GM23338 (cell line): ENCODE data around the gene TMEM62. TPM values are rescaled to one million over a fixed set of nuclear protein-coding genes. Genes with fewer than 3 reads are reported as not detected.

Source experiments
- ATAC-seq: fragments of 200-7000 bp; cut with Tn5 transposase; 3 replicates; pipeline ENCODE4 v1.9.1; 2020
- DNase-seq: peaks from one replicate; pipeline ENCODE4 v3.0.0-alpha.2; 2015; ENCODE audit warnings: low spot score
- H2AFZ ChIP-seq: fragments of 200-600 bp; sonication (generic); 2 replicates; pipeline ENCODE4 v1.8.0; 2016; ENCODE audit warnings: antibody characterized with exemption, mild to moderate bottlenecking, moderate library complexity
- H3F3A ChIP-seq: fragments of 200-600 bp; sonication (generic); replicated peaks from 2 replicates; pipeline ENCODE4 v1.8.0; 2017; ENCODE audit warnings: antibody characterized with exemption, mixed run types, low read depth
- H3K27ac ChIP-seq: fragments of 200-600 bp; sonication (generic); 2 replicates; pipeline ENCODE4 v1.6.1; 2016; ENCODE audit warnings: low read depth
- H3K27me3 ChIP-seq: fragments of 200-600 bp; sonication (generic); 2 replicates; pipeline ENCODE4 v1.8.0; 2016; ENCODE audit warnings: mild to moderate bottlenecking, mixed run types, moderate library complexity; ENCODE audit not compliant: insufficient read depth
- H3K36me3 ChIP-seq: fragments of 200-600 bp; sonication (generic); 2 replicates; pipeline ENCODE4 v1.8.0; 2016; ENCODE audit warnings: mild to moderate bottlenecking; ENCODE audit not compliant: insufficient read depth
- H3K4me1 ChIP-seq: fragments of 200-600 bp; sonication (generic); 2 replicates; pipeline ENCODE4 v1.8.0; 2016; ENCODE audit warnings: mild to moderate bottlenecking, moderate library complexity; ENCODE audit not compliant: insufficient read depth
- H3K4me2 ChIP-seq: fragments of 200-600 bp; sonication (generic); 2 replicates; pipeline ENCODE4 v1.7.1; 2017; ENCODE audit warnings: mixed run types
- H3K4me3 ChIP-seq: fragments of 200-600 bp; sonication (generic); 2 replicates; pipeline ENCODE4 v1.6.1; 2016; ENCODE audit warnings: mixed run types
- H3K79me2 ChIP-seq: fragments of 200-600 bp; sonication (generic); replicated peaks from 2 replicates; pipeline ENCODE4 v1.8.0; 2017; ENCODE audit warnings: mild to moderate bottlenecking; ENCODE audit not compliant: insufficient read depth
- H3K9me2 ChIP-seq: fragments of 200-600 bp; sonication (generic); 2 replicates; pipeline ENCODE4 v1.8.0; 2017; ENCODE audit not compliant: insufficient read depth
- H4K20me1 ChIP-seq: fragments of 200-600 bp; sonication (generic); replicated peaks from 2 replicates; pipeline ENCODE4 v1.8.0; 2017; ENCODE audit warnings: mild to moderate bottlenecking; ENCODE audit not compliant: insufficient read depth
- H3K27ac Mint-ChIP-seq: 2 replicates; pipeline ENCODE4 v1.8.0; 2020; ENCODE audit warnings: inconsistent platforms, mild to moderate bottlenecking, moderate library complexity, mixed read lengths
- H3K27me3 Mint-ChIP-seq: 3 replicates; pipeline ENCODE4 v1.8.0; 2022; ENCODE audit warnings: low read depth, mild to moderate bottlenecking, moderate library complexity, mixed read lengths, inconsistent platforms; ENCODE audit not compliant: insufficient read depth, poor library complexity
- H3K36me3 Mint-ChIP-seq: 3 replicates; pipeline ENCODE4 v1.8.0; 2021; ENCODE audit warnings: low read depth, mild to moderate bottlenecking, inconsistent platforms, moderate library complexity, mixed read lengths
- H3K4me1 Mint-ChIP-seq: 3 replicates; pipeline ENCODE4 v1.8.0; 2020; ENCODE audit warnings: mild to moderate bottlenecking, inconsistent platforms, mixed read lengths
- H3K4me3 Mint-ChIP-seq: 3 replicates; pipeline ENCODE4 v1.8.0; 2021; ENCODE audit warnings: moderate library complexity, mild to moderate bottlenecking, inconsistent platforms, mixed read lengths
- H3K9me3 Mint-ChIP-seq: 3 replicates; pipeline ENCODE4 v1.8.0; 2020; ENCODE audit warnings: moderate library complexity, mild to moderate bottlenecking, inconsistent platforms, mixed read lengths
- CREB1 ChIP-seq: fragments of 250-450 bp; sonication (Bioruptor Pico); IDR thresholded peaks from 2 replicates; pipeline ENCODE4 v1.5.0; 2020; ENCODE audit warnings: low read depth, mild to moderate bottlenecking, moderate library complexity
- ETS1 ChIP-seq: IDR thresholded peaks from 2 replicates; pipeline ENCODE4 v1.6.1; 2016; ENCODE audit warnings: antibody characterized with exemption
- EZH2 ChIP-seq: fragments of 200-600 bp; sonication (generic); IDR thresholded peaks from one replicate; pipeline ENCODE4 v1.8.0; 2017; ENCODE audit warnings: antibody characterized with exemption, mild to moderate bottlenecking, low read depth; ENCODE audit not compliant: unreplicated experiment
- EZH2phosphoT487 ChIP-seq: fragments of 200-600 bp; sonication (generic); IDR thresholded peaks from one replicate; pipeline ENCODE4 v1.8.1; 2018; ENCODE audit warnings: antibody characterized with exemption; ENCODE audit not compliant: unreplicated experiment
- JUNB ChIP-seq: IDR thresholded peaks from one replicate; pipeline ENCODE4 v1.6.1; 2016; ENCODE audit warnings: antibody characterized with exemption; ENCODE audit not compliant: unreplicated experiment
- NANOG ChIP-seq: IDR thresholded peaks from 2 replicates; pipeline ENCODE4 v1.6.1; 2016; ENCODE audit warnings: antibody characterized with exemption, borderline replicate concordance
- POLR2AphosphoS5 ChIP-seq: IDR thresholded peaks from 2 replicates; pipeline ENCODE4 v1.6.1; 2016; ENCODE audit warnings: antibody characterized with exemption, low read depth
- REST ChIP-seq: IDR thresholded peaks from one replicate; pipeline ENCODE4 v1.6.1; 2018; ENCODE audit warnings: antibody characterized with exemption; ENCODE audit not compliant: unreplicated experiment
- ZNF331 ChIP-seq: fragments of 250-450 bp; sonication (Bioruptor Pico); IDR thresholded peaks from 2 replicates; pipeline ENCODE4 v1.5.0; 2020; ENCODE audit warnings: low read depth, mild to moderate bottlenecking, moderate library complexity
- polyA plus RNA-seq: library from polyadenylated mRNA; unstranded; fragments of >200 nt; fragmentation: Nextera tagmentation; extraction: Ambion mirVana; gene quantifications from 2 replicates; pipeline ENCODE4 v1.2.1, GENCODE V29; 2016
- total RNA-seq: library from RNA; depleted of rRNA; stranded (reverse); fragments of >200 nt; shearing (Covaris generic); gene quantifications from 2 replicates; pipeline ENCODE4 v1.2.3, GENCODE V29; 2014
- TF ChIP-seq, protein P1 (sequence below), 2 experiments: fragments of 200-600 bp in 1 of 2; sonication (generic) in 1 of 2; conservative IDR thresholded peaks; 2 replicates each; pipeline versions ENCODE4 v1.5.1 to v1.6.1; 2016 to 2017; ENCODE audit warnings: antibody characterized with exemption in 2 of 2, low read depth in 2 of 2, mild to moderate bottlenecking in 2 of 2, moderate library complexity in 1 of 2
- TF ChIP-seq, protein P2 (sequence below): fragments of 250-450 bp; sonication (Bioruptor Pico); IDR thresholded peaks from 2 replicates; pipeline ENCODE4 v1.5.0; 2020; ENCODE audit warnings: mild to moderate bottlenecking, moderate library complexity

The TMEM62 gene
- total and polyA plus RNA-seq, 2 experiments from 2014 or later, result 3.4 to 14.3 TPM

- TF ChIP-seq REST, result no peak
- TF ChIP-seq NANOG, result no peak
- TF ChIP-seq ETS1, result no peak
- no peak for TF ChIP-seq POLR2AphosphoS5
- no peak for TF ChIP-seq EZH2phosphoT487
- TF ChIP-seq CREB1 (CRISPR knock-in tag), result no peak
Observed at GRCh38 chr15:43189296-43189695, 55.9 kb downstream of the TMEM62 start (continued).

DNA sequence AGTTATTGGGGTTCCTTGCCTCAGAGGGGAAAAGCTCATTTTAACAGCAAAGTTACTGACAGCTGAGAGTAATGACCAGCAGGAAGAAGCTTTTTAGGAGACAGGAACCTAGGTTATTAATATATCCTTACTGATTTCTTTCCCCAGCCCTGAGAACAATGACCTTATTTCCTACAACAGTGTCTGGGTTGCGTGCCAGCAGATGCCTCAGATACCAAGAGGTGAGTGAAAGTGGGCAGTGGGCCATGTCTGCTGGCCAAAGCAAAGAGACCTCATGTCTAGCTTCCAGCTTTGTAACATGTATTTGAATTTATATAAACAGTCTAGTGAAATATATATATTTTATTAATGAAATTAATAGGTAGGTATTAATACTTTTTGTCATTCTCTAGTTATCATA lies 56.8 kb downstream of the TMEM62 start:
- ATAC-seq, result no peak
- Histone ChIP-seq H3K4me1 (peaks cover 7% of the 10 kb centered on the region), H3K4me3 (no peak overlapping the region), H3K27ac (no peak overlapping the region), H3F3A (0 out of 2 replicates have a peak, but pooled peaks cover 3% of the 10 kb centered on the region), H4K20me1 (no peaks in the 10 kb centered on the region), H3K36me3 (0 out of 2 replicates have a peak, but pooled peaks cover 6% of the 10 kb centered on the region), H3K9me2 (no peaks in the 10 kb centered on the region), H3K79me2 (no peaks in the 10 kb centered on the region), H3K4me2 (no peak overlapping the region), H2AFZ (no peak overlapping the region), H3K27me3 (no peaks in the 10 kb centered on the region)
- Mint-ChIP-seq H3K27me3 (peaks cover 4% of the 10 kb centered on the region), H3K4me1 (peaks cover 2% of the 10 kb centered on the region; the same call in 2 of the 3 replicates), H3K9me3 (no peaks in the 10 kb centered on the region), H3K27ac (no peak overlapping the region), H3K4me3 (no peak overlapping the region), H3K36me3 (peaks cover 10% of the 10 kb centered on the region; the same call in 1 of the 3 replicates)
- DNase-seq, result no peak
- TF ChIP-seq NANOG (no peak), EZH2 (no peak), JUNB (no peak), ETS1 (no peak), POLR2AphosphoS5 (no peak), CREB1 (CRISPR knock-in tag) (no peak), ZNF331 (CRISPR knock-in tag) (no peak)
- TF ChIP-seq, protein P1, sequence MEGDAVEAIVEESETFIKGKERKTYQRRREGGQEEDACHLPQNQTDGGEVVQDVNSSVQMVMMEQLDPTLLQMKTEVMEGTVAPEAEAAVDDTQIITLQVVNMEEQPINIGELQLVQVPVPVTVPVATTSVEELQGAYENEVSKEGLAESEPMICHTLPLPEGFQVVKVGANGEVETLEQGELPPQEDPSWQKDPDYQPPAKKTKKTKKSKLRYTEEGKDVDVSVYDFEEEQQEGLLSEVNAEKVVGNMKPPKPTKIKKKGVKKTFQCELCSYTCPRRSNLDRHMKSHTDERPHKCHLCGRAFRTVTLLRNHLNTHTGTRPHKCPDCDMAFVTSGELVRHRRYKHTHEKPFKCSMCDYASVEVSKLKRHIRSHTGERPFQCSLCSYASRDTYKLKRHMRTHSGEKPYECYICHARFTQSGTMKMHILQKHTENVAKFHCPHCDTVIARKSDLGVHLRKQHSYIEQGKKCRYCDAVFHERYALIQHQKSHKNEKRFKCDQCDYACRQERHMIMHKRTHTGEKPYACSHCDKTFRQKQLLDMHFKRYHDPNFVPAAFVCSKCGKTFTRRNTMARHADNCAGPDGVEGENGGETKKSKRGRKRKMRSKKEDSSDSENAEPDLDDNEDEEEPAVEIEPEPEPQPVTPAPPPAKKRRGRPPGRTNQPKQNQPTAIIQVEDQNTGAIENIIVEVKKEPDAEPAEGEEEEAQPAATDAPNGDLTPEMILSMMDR (conservative IDR thresholded peaks at IDR 0.05; ENCODE audit: low read depth in 2 of 2), result no peak
- TF ChIP-seq, protein P2, sequence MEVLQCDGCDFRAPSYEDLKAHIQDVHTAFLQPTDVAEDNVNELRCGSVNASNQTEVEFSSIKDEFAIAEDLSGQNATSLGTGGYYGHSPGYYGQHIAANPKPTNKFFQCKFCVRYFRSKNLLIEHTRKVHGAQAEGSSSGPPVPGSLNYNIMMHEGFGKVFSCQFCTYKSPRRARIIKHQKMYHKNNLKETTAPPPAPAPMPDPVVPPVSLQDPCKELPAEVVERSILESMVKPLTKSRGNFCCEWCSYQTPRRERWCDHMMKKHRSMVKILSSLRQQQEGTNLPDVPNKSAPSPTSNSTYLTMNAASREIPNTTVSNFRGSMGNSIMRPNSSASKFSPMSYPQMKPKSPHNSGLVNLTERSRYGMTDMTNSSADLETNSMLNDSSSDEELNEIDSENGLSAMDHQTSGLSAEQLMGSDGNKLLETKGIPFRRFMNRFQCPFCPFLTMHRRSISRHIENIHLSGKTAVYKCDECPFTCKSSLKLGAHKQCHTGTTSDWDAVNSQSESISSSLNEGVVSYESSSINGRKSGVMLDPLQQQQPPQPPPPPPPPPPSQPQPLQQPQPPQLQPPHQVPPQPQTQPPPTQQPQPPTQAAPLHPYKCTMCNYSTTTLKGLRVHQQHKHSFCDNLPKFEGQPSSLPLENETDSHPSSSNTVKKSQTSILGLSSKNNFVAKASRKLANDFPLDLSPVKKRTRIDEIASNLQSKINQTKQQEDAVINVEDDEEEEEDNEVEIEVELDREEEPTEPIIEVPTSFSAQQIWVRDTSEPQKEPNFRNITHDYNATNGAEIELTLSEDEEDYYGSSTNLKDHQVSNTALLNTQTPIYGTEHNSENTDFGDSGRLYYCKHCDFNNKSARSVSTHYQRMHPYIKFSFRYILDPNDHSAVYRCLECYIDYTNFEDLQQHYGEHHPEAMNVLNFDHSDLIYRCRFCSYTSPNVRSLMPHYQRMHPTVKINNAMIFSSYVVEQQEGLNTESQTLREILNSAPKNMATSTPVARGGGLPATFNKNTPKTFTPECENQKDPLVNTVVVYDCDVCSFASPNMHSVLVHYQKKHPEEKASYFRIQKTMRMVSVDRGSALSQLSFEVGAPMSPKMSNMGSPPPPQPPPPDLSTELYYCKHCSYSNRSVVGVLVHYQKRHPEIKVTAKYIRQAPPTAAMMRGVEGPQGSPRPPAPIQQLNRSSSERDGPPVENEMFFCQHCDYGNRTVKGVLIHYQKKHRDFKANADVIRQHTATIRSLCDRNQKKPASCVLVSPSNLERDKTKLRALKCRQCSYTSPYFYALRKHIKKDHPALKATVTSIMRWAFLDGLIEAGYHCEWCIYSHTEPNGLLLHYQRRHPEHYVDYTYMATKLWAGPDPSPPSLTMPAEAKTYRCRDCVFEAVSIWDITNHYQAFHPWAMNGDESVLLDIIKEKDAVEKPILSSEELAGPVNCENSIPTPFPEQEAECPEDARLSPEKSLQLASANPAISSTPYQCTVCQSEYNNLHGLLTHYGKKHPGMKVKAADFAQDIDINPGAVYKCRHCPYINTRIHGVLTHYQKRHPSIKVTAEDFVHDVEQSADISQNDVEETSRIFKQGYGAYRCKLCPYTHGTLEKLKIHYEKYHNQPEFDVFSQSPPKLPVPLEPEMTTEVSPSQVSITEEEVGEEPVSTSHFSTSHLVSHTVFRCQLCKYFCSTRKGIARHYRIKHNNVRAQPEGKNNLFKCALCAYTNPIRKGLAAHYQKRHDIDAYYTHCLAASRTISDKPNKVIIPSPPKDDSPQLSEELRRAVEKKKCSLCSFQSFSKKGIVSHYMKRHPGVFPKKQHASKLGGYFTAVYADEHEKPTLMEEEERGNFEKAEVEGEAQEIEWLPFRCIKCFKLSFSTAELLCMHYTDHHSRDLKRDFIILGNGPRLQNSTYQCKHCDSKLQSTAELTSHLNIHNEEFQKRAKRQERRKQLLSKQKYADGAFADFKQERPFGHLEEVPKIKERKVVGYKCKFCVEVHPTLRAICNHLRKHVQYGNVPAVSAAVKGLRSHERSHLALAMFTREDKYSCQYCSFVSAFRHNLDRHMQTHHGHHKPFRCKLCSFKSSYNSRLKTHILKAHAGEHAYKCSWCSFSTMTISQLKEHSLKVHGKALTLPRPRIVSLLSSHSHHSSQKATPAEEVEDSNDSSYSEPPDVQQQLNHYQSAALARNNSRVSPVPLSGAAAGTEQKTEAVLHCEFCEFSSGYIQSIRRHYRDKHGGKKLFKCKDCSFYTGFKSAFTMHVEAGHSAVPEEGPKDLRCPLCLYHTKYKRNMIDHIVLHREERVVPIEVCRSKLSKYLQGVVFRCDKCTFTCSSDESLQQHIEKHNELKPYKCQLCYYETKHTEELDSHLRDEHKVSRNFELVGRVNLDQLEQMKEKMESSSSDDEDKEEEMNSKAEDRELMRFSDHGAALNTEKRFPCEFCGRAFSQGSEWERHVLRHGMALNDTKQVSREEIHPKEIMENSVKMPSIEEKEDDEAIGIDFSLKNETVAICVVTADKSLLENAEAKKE, result no peak
